ENCODE data around the gene AKAP11. TPM values are rescaled to one million over a fixed set of nuclear protein-coding genes. Genes with fewer than 3 reads are reported as not detected.
A peak's percentile ranks its signal among the peaks of the same experiment; 100 is the strongest.

Gene AKAP11
- total and polyA plus RNA-seq, 9 of the 15 experiments (the other 6 are each of a cell fraction or from before 2014, with no cell fraction given): 2.2 to 31.3 (median 10.9) TPM

- TF ChIP-seq EP300 (IDR thresholded peaks at IDR 0.05; ENCODE audit: low read length): no peak
- no peak for TF ChIP-seq NFIC (IDR thresholded peaks at IDR 0.05)
- 0 out of 2 replicates have a peak, but pooled peaks have one; percentile 58 for TF ChIP-seq SP1 (CRISPR knock-in tag; IDR thresholded peaks at IDR 0.05)
- 0 out of 2 replicates have a peak, but pooled peaks have one; percentile 33 for TF ChIP-seq HDAC2 (IDR thresholded peaks at IDR 0.05)
- no peak for TF ChIP-seq ZMIZ1 (IDR thresholded peaks at IDR 0.05; ENCODE audit: low read depth in 2 of 2, low read length in 2 of 2)
- TF ChIP-seq GTF3C2 (IDR thresholded peaks at IDR 0.05; ENCODE audit: borderline replicate concordance, extremely low read depth, insufficient read length): no peak
- TF ChIP-seq MAFK (IDR thresholded peaks at IDR 0.05; ENCODE audit: low read length): no peak
- no peak for TF ChIP-seq ZNF24 (IDR thresholded peaks at IDR 0.05)
- TF ChIP-seq ATF6 (CRISPR knock-in tag; IDR thresholded peaks at IDR 0.05): 0 out of 2 replicates have a peak, but pooled peaks have one; percentile 60
- TF ChIP-seq DMBX1 (CRISPR knock-in tag; IDR thresholded peaks at IDR 0.05; ENCODE audit: borderline replicate concordance): peak; percentile 18; the same call in 1 of the 2 replicates
- no peak for TF ChIP-seq PTBP1 (IDR thresholded peaks at IDR 0.05; ENCODE audit: low read depth, low read length)
- no peak for TF ChIP-seq SIX5 (IDR thresholded peaks at IDR 0.05; ENCODE audit: borderline replicate concordance in 1 of 2, insufficient read depth in 1 of 2, low read depth in 1 of 2, low read length in 2 of 2)
- TF ChIP-seq ZNF707 (CRISPR knock-in tag; conservative IDR thresholded peaks at IDR 0.05): no peak
- peak; percentile 51; the same call in 1 of the 2 replicates for TF ChIP-seq JUN (IDR thresholded peaks at IDR 0.05; ENCODE audit: borderline replicate concordance, low read depth, low read length)
- TF ChIP-seq JUN (CRISPR knock-in tag; IDR thresholded peaks at IDR 0.05; ENCODE audit: borderline replicate concordance): no peak
- no peak for TF ChIP-seq ZNF57 (CRISPR knock-in tag; IDR thresholded peaks at IDR 0.05)
- TF ChIP-seq SMAD3 (CRISPR knock-in tag; conservative IDR thresholded peaks at IDR 0.05): no peak
These were observed 426 bp upstream of the AKAP11 start (continued) for GRCh38 chr13:42271337-42272114.

All from K562 (cell line).